Fibroblast of villous mesenchyme (primary cell): ENCODE data around the gene ZNF638. TPM values are rescaled to one million over a fixed set of nuclear protein-coding genes. Genes with fewer than 3 reads are reported as not detected.
"Not testable (repeated sequence)": the region's sequence is repeated elsewhere in the genome, so short reads cannot be mapped to it uniquely, and the experiment has no call there.

Source experiments
- DNase-seq: peaks from one replicate; pipeline ENCODE4 v3.0.0-alpha.2; 2010; ENCODE audit warnings: low read depth
- H3K4me3 ChIP-seq: 2 replicates; pipeline ENCODE4 v1.5.1; 2011; ENCODE audit warnings: low read depth, mild to moderate bottlenecking, low read length
- total RNA-seq: library from RNA; depleted of rRNA; stranded (reverse); fragments of >200 nt; gene quantifications from 2 replicates; pipeline ENCODE4 v1.2.3, GENCODE V29; 2012
- TF ChIP-seq, protein P1 (sequence below): IDR thresholded peaks from 2 replicates; pipeline ENCODE4 v1.5.1; 2012; ENCODE audit warnings: low read depth, mild to moderate bottlenecking, low read length; ENCODE audit not compliant: insufficient read depth

ZNF638 gene
- total RNA-seq, 1 donor = 139 TPM

- no peak overlapping the region for H3K4me3 ChIP-seq
- TF ChIP-seq, protein P1, sequence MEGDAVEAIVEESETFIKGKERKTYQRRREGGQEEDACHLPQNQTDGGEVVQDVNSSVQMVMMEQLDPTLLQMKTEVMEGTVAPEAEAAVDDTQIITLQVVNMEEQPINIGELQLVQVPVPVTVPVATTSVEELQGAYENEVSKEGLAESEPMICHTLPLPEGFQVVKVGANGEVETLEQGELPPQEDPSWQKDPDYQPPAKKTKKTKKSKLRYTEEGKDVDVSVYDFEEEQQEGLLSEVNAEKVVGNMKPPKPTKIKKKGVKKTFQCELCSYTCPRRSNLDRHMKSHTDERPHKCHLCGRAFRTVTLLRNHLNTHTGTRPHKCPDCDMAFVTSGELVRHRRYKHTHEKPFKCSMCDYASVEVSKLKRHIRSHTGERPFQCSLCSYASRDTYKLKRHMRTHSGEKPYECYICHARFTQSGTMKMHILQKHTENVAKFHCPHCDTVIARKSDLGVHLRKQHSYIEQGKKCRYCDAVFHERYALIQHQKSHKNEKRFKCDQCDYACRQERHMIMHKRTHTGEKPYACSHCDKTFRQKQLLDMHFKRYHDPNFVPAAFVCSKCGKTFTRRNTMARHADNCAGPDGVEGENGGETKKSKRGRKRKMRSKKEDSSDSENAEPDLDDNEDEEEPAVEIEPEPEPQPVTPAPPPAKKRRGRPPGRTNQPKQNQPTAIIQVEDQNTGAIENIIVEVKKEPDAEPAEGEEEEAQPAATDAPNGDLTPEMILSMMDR = no peak
- no peak for DNase-seq
Observed at GRCh38 chr2:71389384-71390072, 57.9 kb downstream of the ZNF638 start.

GRCh38 chr2:71393216-71393615, 61.6 kb downstream of the ZNF638 start:
- no peak overlapping the region for H3K4me3 ChIP-seq
- no peak for DNase-seq
- TF ChIP-seq, protein P1 = no peak

DNA sequence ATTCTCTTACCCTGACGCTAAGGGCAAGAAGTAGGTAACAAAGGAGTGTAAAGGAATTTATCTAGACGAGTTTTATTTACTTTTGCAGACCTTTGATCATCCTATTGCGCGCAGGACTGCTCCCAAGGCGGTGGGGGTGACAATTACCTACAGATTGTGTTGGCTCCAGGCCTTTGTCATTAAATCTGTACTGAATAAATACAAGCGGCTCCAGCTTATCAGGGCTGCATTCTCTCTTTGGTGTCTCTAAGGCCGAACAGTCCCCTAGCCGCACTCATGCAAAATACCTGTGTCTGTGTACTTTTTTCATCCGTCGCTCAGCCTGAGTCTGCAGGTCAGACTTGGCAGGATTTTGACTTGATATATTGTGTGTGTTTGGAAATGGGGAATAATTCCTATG, 63.9 kb downstream of the ZNF638 start:
- TF ChIP-seq, protein P1 = no peak
- no peak for DNase-seq

DNA sequence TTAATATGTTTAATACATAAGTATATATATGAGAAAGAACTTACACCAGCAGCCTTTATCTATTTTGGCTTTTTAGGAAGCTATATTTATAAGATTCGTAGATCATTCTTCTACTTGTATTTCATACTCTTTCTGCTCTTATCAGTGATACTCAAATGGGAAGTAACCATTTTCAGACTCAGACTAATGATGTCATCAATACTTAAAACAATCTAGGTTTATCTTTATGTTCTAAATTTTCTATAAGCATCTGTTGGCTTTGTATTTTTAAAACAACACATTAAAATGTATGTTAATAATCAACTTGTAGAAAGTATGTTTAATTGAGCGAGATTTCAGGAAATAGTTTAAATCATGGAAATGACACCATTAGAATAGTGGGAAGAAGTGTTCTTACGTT, 70.8 kb downstream of the ZNF638 start:
- no peak overlapping the region for H3K4me3 ChIP-seq
- no peak for DNase-seq
- TF ChIP-seq, protein P1 = no peak

More for the DNA sequence above, 63.9 kb downstream of the ZNF638 start:
- H3K4me3 ChIP-seq = no peak overlapping the region

DNA sequence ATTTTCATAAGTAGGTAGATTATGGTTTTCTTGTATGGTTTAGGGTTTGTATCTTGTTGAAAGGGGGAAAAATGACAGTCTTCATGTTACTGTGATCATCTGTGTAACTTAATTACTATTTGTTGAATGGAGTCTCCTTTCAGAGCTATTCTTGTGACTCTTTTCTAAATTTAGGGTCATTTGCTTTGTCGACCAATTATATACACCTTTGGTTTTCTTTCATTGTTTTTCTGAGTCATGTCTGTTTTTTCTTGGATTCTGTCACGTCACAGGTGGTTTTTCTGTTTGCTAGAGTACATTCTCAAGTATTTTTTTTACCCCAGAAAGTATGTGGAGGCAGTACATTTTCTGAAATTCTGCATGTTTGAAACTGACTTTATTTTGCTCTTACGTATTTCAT, 78.0 kb downstream of the ZNF638 start:
- H3K4me3 ChIP-seq = no peak overlapping the region
- TF ChIP-seq, protein P1 = no peak
- no peak for DNase-seq

GRCh38 chr2:71410696-71411095, 79.1 kb downstream of the ZNF638 start:
- TF ChIP-seq, protein P1 = no peak
- no peak for DNase-seq

DNA sequence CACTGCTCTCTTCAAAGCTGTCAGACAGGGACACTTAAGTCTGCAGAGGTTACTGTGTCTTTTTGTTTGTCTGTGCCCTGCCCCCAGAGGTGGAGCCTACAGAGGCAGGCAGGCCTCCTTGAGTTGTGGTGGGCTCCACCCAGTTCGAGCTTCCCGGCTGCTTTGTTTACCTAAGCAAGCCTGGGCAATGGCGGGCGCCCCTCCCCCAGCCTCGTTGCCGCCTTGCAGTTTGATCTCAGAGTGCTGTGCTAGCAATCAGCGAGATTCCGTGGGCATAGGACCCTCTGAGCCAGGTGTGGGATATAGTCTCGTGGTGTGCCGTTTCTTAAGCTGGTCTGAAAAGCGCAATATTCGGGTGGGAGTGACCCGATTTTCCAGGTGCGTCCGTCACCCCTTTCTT, 85.3 kb downstream of the ZNF638 start:
- DNase-seq = not testable (repeated sequence)
- peak overlapping the region; percentile 38 for H3K4me3 ChIP-seq

More at GRCh38 chr2:71410696-71411095, 79.1 kb downstream of the ZNF638 start:
- no peak overlapping the region for H3K4me3 ChIP-seq
